GM23248 (cell line): ENCODE results near the gene NTRK2.

Source experiments
- EZH2 ChIP-seq: fragments of 200-600 bp; sonication (generic); IDR thresholded peaks from 2 replicates; pipeline ENCODE4 v1.6.1; 2018; ENCODE audit warnings: antibody characterized with exemption, mild to moderate bottlenecking; ENCODE audit not compliant: insufficient read depth, poor library complexity, severe bottlenecking
- EZH2phosphoT487 ChIP-seq: fragments of 200-600 bp; sonication (generic); IDR thresholded peaks from 2 replicates; pipeline ENCODE4 v1.6.1; 2018; ENCODE audit warnings: antibody characterized with exemption, moderate library complexity, mild to moderate bottlenecking, low read depth; ENCODE audit not compliant: insufficient read depth

GRCh38 chr9:84975926-84976325 is 306.4 kb downstream of the NTRK2 start:
- TF ChIP-seq EZH2 = no peak
- TF ChIP-seq EZH2phosphoT487 = no peak
